Right lung (tissue), 5 donors: ENCODE measurements around the gene WASHC2C. TPM values are rescaled to one million over a fixed set of nuclear protein-coding genes. Genes with fewer than 3 reads are reported as not detected.

ENCODE experiments used
- polyA plus RNA-seq, 5 donors: library from polyadenylated mRNA; unstranded; fragments of 120-200 nt; gene quantifications; one replicate each; pipeline versions ENCODE4 v1.2.1 to v1.2.3, GENCODE V29; 2013; ENCODE audit warnings: inconsistent platforms in 1 of 5, low replicate concordance in 1 of 5; ENCODE audit not compliant: insufficient read length in 5 of 5, insufficient read depth in 1 of 5

The WASHC2C gene
- polyA plus RNA-seq, 5 donors = 37.7 to 61.9 (median 53.3) TPM

Other genes starting within 250 kb of the WASHC2C start
- gene ZFAND4, start 54.5 kb upstream of the WASHC2C start, polyA plus RNA-seq = 10 to 100 TPM; 11.8 to 15.5 (median 13.5) TPM
- gene AGAP4, start 120.2 kb downstream of the WASHC2C start, polyA plus RNA-seq = 10 to 100 TPM; 32.7 to 62.6 (median 39.3) TPM
- gene TIMM23, start 245.2 kb downstream of the WASHC2C start, polyA plus RNA-seq = 10 to 100 TPM; 41.7 to 54.9 (median 47.6) TPM